Measurements from ENCODE around the gene PLEKHA5. TPM values are rescaled to one million over a fixed set of nuclear protein-coding genes. Genes with fewer than 3 reads are reported as not detected.

The PLEKHA5 gene
- total and polyA plus RNA-seq, 2 experiments from 2014 or later: 88.4 to 103 TPM

DNA sequence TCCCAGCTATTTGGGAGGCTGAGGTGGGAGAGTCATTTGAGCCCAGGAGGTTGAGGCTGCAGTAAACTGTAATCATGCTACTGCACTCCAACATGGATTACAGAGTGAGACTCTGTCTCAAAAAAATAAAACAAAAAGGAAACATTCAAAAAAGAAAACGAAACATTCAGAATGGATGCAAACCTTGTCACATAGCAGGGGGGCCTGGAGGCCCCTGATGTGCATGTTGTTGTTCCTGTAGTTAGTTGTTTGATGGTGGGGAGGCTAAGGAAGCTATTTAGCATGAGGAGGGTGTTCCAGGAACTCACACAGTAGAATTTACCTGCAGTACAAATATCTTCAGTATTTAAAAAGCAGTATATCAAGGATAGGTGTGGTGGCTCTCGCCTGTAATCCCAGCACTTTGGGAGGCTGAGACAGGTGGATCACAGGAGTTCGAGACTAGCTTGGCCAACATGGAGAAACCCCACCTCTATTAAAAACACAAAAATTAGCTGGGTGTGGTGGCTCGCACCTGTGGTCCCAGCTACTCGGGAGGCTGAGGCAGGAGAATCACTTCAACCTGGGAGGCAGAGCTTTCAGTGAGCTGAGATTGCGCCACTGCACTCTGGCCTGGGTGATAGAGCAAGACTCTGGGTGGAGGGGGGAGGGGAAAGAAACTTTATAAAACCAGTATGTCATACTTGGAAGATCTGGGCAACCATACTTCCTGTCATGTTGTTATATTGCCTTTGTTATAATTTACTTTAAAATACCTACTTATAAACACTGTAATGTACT is 292.2 kb downstream of the PLEKHA5 start:
- DNase-seq (ENCODE audit: low read depth in 1 of 2, low spot score in 1 of 2): no peak

DNA sequence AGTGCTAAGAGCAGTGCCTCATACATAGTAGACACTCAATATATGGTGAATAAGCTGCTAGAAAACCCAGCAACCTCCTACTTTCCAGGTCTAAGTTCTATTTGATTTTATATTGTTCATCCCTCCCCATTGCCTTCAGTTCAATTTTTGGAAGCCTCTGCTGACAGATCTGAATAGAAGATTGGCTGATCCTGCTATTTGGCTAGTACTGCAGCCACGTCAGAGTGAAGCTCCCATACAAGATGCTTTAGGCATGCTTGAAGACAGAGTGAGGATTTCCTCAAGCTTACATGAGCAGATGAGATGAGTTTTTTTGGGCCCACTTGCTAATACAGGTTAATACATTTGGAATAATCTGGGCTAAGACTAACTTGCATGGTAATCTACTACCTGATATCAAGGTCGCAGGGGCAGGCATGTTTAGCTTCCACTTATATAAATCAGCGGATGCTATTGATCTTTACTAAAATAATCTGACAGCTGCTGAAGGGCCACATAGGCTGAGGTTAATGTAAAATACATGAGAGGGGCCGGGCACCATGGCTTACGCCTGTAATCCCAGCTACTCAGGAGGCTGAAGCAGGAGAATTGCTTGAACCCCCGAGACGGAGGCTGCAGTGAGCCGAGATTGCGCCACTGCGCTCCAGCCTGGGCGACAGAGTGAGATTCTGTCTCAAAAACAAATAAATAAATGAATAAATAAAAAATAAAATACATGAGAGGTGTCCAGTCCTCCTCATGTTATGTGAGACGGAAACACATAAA is 293.8 kb downstream of the PLEKHA5 start:
- Histone ChIP-seq H3K4me3 (no peak overlapping the region), H3K36me3 (no peaks in the 10 kb centered on the region), H3K27me3 (no peaks in the 10 kb centered on the region), H3K9me3 (ENCODE audit: low read depth) (no peaks in the 10 kb centered on the region), H3K4me1 (ENCODE audit: low read depth) (no peaks in the 10 kb centered on the region), H3K27ac (no peak overlapping the region)
- TF ChIP-seq, protein P1, sequence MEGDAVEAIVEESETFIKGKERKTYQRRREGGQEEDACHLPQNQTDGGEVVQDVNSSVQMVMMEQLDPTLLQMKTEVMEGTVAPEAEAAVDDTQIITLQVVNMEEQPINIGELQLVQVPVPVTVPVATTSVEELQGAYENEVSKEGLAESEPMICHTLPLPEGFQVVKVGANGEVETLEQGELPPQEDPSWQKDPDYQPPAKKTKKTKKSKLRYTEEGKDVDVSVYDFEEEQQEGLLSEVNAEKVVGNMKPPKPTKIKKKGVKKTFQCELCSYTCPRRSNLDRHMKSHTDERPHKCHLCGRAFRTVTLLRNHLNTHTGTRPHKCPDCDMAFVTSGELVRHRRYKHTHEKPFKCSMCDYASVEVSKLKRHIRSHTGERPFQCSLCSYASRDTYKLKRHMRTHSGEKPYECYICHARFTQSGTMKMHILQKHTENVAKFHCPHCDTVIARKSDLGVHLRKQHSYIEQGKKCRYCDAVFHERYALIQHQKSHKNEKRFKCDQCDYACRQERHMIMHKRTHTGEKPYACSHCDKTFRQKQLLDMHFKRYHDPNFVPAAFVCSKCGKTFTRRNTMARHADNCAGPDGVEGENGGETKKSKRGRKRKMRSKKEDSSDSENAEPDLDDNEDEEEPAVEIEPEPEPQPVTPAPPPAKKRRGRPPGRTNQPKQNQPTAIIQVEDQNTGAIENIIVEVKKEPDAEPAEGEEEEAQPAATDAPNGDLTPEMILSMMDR (IDR thresholded peaks at IDR 0.05; ENCODE audit: low read depth, low read length): no peak
- no peak for DNase-seq (ENCODE audit: low read depth in 1 of 2, low spot score in 1 of 2)

More for the DNA sequence above, 292.2 kb downstream of the PLEKHA5 start:
- TF ChIP-seq, protein P1 (IDR thresholded peaks at IDR 0.05; ENCODE audit: low read depth, low read length): no peak
- no peaks in the 10 kb centered on the region for H3K9me3 ChIP-seq (ENCODE audit: low read depth)
- no peak overlapping the region for H3K27ac ChIP-seq
- no peaks in the 10 kb centered on the region for H3K36me3 ChIP-seq
- H3K4me1 ChIP-seq (ENCODE audit: low read depth): no peaks in the 10 kb centered on the region
- no peaks in the 10 kb centered on the region for H3K27me3 ChIP-seq
- no peak overlapping the region for H3K4me3 ChIP-seq

Data from cardiac muscle cell (in vitro differentiated cells and primary cell).